HG03196 (cell line): ENCODE data around the gene NPAS2.

Experiments
- ATAC-seq: cut with Tn5 transposase; IDR thresholded peaks from one replicate; pipeline ENCODE4 v1.9.1; 2021; ENCODE audit not compliant: unreplicated experiment

Gene NPAS2

DNA sequence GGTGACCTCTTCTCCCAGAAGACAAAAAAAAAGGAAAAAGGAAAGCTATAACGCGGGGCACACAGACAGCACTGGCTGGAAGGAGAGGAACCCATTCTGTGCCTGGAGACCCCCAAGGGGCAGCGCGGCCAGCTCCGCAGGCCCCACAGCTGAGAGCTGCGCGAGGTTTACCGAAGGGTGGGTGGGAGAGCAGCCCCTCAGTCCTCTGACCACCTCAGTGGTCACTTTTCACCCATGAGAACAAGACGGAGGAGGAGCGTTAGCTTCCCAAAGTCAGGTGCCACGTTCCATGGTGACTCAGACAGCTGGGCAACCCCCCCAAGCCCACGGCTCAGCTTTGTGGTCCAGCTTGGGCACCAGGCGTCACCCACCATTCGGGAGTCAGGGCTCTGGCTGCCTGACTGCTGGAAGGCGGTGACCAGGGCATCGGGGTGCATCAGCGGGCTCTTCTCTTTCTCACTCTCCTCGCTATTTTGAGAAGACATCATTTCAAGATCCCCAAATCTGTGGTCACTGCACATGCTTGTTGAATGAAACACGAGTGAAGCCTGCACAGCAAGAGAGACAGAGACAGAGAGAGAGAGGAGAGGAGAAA, 217.3 kb downstream of the NPAS2 start:
- no peak for ATAC-seq

- no peak for ATAC-seq
These were observed 218.7 kb downstream of the NPAS2 start for GRCh38 chr2:101038455-101039255.

DNA sequence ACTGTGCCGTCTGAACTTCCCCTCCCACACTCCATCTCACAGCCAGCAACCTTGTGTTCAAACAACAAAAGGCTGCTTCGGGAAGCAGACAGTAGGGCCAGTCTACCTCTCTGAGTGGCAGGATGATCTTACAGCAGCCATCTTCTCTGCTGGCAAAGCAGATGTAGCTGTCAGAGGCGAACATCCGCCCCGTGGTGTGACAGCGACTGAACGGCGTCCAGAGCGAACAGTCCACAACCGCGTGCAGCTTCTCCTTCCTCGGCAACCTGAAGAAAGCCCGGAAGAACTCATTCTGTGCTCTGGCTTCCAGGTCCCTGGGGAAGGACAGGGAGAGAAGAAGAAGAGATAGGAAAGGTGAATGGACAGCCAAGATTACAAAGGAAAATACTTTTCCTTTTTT, 220.1 kb downstream of the NPAS2 start:
- no peak for ATAC-seq

DNA sequence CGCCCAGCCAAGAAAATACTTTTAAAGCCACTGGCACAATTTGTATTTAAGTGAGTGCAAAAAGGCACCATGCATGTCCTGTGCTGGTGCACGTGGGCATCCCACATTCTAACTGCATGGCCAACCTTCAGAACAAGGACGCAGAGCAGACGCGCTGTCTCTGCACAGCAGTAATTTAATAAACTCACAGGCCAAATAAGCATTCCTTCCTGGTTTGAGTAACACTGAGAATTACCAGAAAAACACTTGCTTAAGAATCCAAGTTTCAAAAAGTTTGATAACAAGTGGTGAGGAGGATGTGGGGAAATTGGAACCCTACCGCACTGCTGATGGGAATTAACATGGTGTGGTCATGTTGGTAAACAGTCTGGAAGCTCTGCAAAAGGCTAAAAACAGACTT, 220.8 kb downstream of the NPAS2 start:
- no peak for ATAC-seq

- no peak for ATAC-seq
These were observed 221.5 kb downstream of the NPAS2 start for GRCh38 chr2:101041413-101041812.

DNA sequence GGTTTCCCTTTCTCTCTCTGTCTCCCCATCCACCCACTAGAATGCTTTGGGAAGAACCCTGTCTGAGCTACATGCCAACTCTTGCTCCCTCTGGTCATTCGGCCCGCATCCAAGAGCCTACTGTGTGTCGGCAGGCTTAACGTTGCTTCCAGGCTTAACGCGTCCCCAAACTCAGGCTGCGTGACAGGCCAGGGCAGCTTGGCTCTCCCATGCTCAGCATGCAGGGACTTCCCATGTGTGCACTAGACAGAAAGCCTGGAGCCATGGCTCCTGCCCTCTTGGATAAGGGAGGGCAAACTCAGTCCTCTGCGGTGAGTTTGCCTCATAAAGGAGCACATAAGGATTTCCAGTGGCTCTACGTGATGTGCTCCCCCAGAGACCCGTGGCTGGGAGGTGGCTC, 225.4 kb downstream of the NPAS2 start:
- ATAC-seq = no peak
